ENCODE results near the gene PLB1.
"Not testable (repeated sequence)": the region's sequence is repeated elsewhere in the genome, so short reads cannot be mapped to it uniquely, and the experiment has no call there.

The PLB1 gene

DNA sequence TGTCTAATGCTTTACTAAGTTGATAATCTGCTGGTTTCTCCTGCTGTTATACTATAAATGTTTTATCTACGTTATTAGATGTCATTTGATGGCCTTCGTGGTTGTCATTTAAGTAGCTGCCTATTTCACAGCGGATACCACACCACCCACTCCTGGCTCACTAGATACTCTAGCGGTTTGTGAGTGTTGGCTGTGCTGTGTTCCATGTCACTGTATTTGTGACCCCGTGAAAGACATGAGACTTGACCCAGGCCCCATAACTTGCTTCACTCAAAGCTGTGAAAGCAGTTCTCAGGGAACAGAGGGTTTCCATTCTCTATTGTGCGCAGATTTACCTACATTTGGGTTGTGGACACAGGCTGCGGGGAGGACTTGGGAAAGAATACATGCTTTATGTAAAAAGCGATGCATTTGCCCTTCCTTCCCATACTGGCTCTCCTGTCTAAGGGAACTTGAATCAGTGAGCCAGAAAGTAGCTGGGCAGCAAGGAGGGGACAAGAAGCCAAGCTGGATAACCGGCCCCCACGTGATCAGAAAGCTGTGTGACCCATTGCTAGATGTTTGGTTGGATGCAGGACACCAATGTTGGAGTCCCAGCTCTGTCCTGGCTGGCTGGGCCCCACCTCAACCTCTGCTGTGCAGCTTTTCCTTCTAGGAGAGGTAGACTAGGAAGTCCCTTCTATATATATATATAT is 52.2 kb downstream of the PLB1 start:
- Histone ChIP-seq H3K4me1 (ENCODE audit: control insufficient read depth, insufficient read depth, low read length, poor library complexity, severe bottlenecking) (peaks cover 33% of the 10 kb centered on the region), H3K27ac (ENCODE audit: low read depth, low read length, severe bottlenecking) (no peak overlapping the region), H3K9me3 (ENCODE audit: control insufficient read depth, low read length) (no peaks in the 10 kb centered on the region), H3K36me3 (ENCODE audit: control insufficient read depth, insufficient read depth, low read length) (no peaks in the 10 kb centered on the region), H3K4me3 (ENCODE audit: extremely low read depth, insufficient read depth, low read length, poor library complexity, severe bottlenecking) (no peak overlapping the region)
- 91 to 96% methylated on average over 6 of the region's 10 CpGs for WGBS, 2 experiments (ENCODE audit: insufficient coverage in 2 of 2)

- H3K9me3 ChIP-seq (ENCODE audit: control insufficient read depth, low read length); H3K27ac ChIP-seq (ENCODE audit: low read depth, low read length, severe bottlenecking); H3K4me3 ChIP-seq (ENCODE audit: extremely low read depth, insufficient read depth, low read length, poor library complexity, severe bottlenecking); H3K36me3 ChIP-seq (ENCODE audit: control insufficient read depth, insufficient read depth, low read length): not testable (repeated sequence)
- peaks cover 10% of the 10 kb centered on the region for H3K4me1 ChIP-seq (ENCODE audit: control insufficient read depth, insufficient read depth, low read length, poor library complexity, severe bottlenecking)
- WGBS, 2 experiments (ENCODE audit: insufficient coverage in 2 of 2), result 94 to 100% methylated on average over 7 to 9 of the region's 10 CpGs
Measured at GRCh38 chr2:28550345-28550744, 54.5 kb downstream of the PLB1 start.

- H3K4me1 ChIP-seq (ENCODE audit: control insufficient read depth, insufficient read depth, low read length, poor library complexity, severe bottlenecking), result no peaks in the 10 kb centered on the region
- no peaks in the 10 kb centered on the region for H3K36me3 ChIP-seq (ENCODE audit: control insufficient read depth, insufficient read depth, low read length)
- no peaks in the 10 kb centered on the region for H3K9me3 ChIP-seq (ENCODE audit: control insufficient read depth, low read length)
- no peak overlapping the region for H3K4me3 ChIP-seq (ENCODE audit: extremely low read depth, insufficient read depth, low read length, poor library complexity, severe bottlenecking)
- H3K27ac ChIP-seq (ENCODE audit: low read depth, low read length, severe bottlenecking), result no peak overlapping the region
- WGBS, 2 experiments (ENCODE audit: insufficient coverage in 2 of 2), result 75 to 78% methylated on average over 3 of the region's 3 CpGs
Measured at GRCh38 chr2:28552045-28552823, 56.4 kb downstream of the PLB1 start.

DNA sequence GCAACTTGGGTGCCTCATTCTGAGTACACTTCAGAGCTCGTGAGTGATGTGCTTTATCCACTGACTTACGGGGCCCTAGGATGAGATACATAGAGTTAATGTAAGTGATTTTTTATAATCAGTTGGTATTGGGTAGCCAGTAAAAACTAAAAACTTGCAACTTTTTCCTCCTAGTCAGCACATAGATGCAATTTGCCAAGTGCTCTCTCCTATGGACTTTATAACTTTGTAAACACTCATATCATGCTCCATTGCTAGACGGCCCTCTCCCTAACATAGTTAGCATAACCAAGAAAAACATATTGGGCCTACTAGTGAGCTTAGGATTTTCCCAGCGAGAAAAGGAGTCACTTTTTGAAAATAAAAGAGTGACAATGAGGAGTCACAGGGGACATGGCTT is 60.4 kb downstream of the PLB1 start:
- 89 to 93% methylated on average over 3 of the region's 4 CpGs for WGBS, 2 experiments (ENCODE audit: insufficient coverage in 2 of 2)
- Histone ChIP-seq H3K4me1 (ENCODE audit: control insufficient read depth, insufficient read depth, low read length, poor library complexity, severe bottlenecking) (no peaks in the 10 kb centered on the region), H3K4me3 (ENCODE audit: extremely low read depth, insufficient read depth, low read length, poor library complexity, severe bottlenecking) (no peak overlapping the region), H3K27ac (ENCODE audit: low read depth, low read length, severe bottlenecking) (no peak overlapping the region), H3K9me3 (ENCODE audit: control insufficient read depth, low read length) (no peaks in the 10 kb centered on the region), H3K36me3 (ENCODE audit: control insufficient read depth, insufficient read depth, low read length) (no peaks in the 10 kb centered on the region)

GRCh38 chr2:28557389-28558131 is 61.7 kb downstream of the PLB1 start:
- 94 to 100% methylated on average over 1 to 2 of the region's 6 CpGs for WGBS, 2 experiments (ENCODE audit: insufficient coverage in 2 of 2)
- Histone ChIP-seq H3K9me3 (ENCODE audit: control insufficient read depth, low read length) (no peaks in the 10 kb centered on the region), H3K36me3 (ENCODE audit: control insufficient read depth, insufficient read depth, low read length) (no peaks in the 10 kb centered on the region), H3K27ac (ENCODE audit: low read depth, low read length, severe bottlenecking) (no peak overlapping the region), H3K4me1 (ENCODE audit: control insufficient read depth, insufficient read depth, low read length, poor library complexity, severe bottlenecking) (no peaks in the 10 kb centered on the region), H3K4me3 (ENCODE audit: extremely low read depth, insufficient read depth, low read length, poor library complexity, severe bottlenecking) (no peak overlapping the region)

DNA sequence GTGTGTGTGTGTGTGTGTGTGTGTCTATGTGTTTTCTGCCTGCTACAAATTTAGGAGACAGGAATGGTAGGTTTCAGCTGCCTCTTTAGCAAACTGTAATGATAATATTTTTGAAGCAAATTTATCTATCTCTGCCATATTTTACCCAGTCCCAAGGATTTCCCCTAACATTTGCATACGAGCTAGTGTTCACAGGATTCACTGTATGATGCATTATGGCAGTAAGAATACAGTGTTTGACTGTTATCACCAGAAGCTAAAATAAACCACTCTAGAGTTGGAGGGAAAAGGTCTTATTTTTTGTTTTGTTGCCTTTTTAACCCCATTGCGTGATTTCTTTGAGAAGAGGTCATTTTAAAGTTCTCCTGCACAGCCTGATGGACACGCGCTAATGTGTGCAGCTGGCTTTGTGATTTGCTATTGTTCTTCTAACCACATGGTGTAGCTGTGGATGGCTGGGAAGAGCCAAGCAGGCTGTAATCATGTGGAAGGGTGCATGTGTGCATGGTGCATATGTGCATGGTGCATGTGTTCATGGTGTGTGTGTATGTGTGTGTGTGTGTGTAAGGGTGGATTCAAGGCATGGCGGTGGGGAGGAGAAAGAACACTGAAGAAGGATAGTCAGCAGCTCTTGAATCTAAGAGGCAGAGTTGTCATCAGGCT is 62.4 kb downstream of the PLB1 start:
- Histone ChIP-seq H3K9me3 (ENCODE audit: control insufficient read depth, low read length) (no peaks in the 10 kb centered on the region), H3K4me3 (ENCODE audit: extremely low read depth, insufficient read depth, low read length, poor library complexity, severe bottlenecking) (no peak overlapping the region), H3K36me3 (ENCODE audit: control insufficient read depth, insufficient read depth, low read length) (no peaks in the 10 kb centered on the region), H3K4me1 (ENCODE audit: control insufficient read depth, insufficient read depth, low read length, poor library complexity, severe bottlenecking) (no peaks in the 10 kb centered on the region), H3K27ac (ENCODE audit: low read depth, low read length, severe bottlenecking) (no peak overlapping the region)
- WGBS, 2 experiments (ENCODE audit: insufficient coverage in 2 of 2), result 90 to 94% methylated on average over 3 of the region's 5 CpGs

DNA sequence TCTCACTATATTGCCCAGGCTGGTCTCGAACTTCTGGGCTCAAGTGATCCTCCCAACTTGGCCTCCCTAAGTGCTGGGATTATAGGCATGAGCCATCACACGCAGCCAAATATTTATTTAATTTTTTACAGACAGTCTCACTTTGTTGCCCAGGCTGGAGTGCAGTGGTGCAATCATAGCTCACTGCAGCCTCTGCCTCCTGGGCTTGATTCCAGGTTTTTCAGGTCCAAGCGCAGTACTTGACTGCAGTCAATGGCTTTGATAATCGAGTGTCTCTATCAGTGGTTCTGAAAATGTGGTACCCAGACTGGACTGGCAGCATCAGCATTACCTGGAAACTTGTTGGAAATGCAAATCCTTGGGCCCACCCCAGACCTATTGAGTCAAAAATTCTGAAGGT is 63.1 kb downstream of the PLB1 start:
- WGBS, 2 experiments (ENCODE audit: insufficient coverage in 2 of 2), result 94 to 100% methylated on average over 2 to 4 of the region's 4 CpGs
- H3K9me3 ChIP-seq (ENCODE audit: control insufficient read depth, low read length), result no peaks in the 10 kb centered on the region
- H3K27ac ChIP-seq (ENCODE audit: low read depth, low read length, severe bottlenecking), result no peak overlapping the region
- no peaks in the 10 kb centered on the region for H3K36me3 ChIP-seq (ENCODE audit: control insufficient read depth, insufficient read depth, low read length)
- no peaks in the 10 kb centered on the region for H3K4me1 ChIP-seq (ENCODE audit: control insufficient read depth, insufficient read depth, low read length, poor library complexity, severe bottlenecking)
- H3K4me3 ChIP-seq (ENCODE audit: extremely low read depth, insufficient read depth, low read length, poor library complexity, severe bottlenecking), result no peak overlapping the region

GRCh38 chr2:28563869-28564268 is 68.0 kb downstream of the PLB1 start:
- Histone ChIP-seq H3K4me3 (ENCODE audit: extremely low read depth, insufficient read depth, low read length, poor library complexity, severe bottlenecking) (no peak overlapping the region), H3K9me3 (ENCODE audit: control insufficient read depth, low read length) (no peaks in the 10 kb centered on the region), H3K27ac (ENCODE audit: low read depth, low read length, severe bottlenecking) (no peak overlapping the region), H3K36me3 (ENCODE audit: control insufficient read depth, insufficient read depth, low read length) (no peaks in the 10 kb centered on the region), H3K4me1 (ENCODE audit: control insufficient read depth, insufficient read depth, low read length, poor library complexity, severe bottlenecking) (peaks cover 3% of the 10 kb centered on the region)
- WGBS, 2 experiments (ENCODE audit: insufficient coverage in 2 of 2), result 75 to 100% methylated on average over 1 of the region's 1 CpG

GRCh38 chr2:28564346-28564745 is 68.5 kb downstream of the PLB1 start:
- no peaks in the 10 kb centered on the region for H3K9me3 ChIP-seq (ENCODE audit: control insufficient read depth, low read length)
- H3K4me3 ChIP-seq (ENCODE audit: extremely low read depth, insufficient read depth, low read length, poor library complexity, severe bottlenecking), result no peak overlapping the region
- 89 to 94% methylated on average over 4 of the region's 4 CpGs for WGBS, 2 experiments (ENCODE audit: insufficient coverage in 2 of 2)
- peaks cover 3% of the 10 kb centered on the region for H3K4me1 ChIP-seq (ENCODE audit: control insufficient read depth, insufficient read depth, low read length, poor library complexity, severe bottlenecking)
- no peak overlapping the region for H3K27ac ChIP-seq (ENCODE audit: low read depth, low read length, severe bottlenecking)
- H3K36me3 ChIP-seq (ENCODE audit: control insufficient read depth, insufficient read depth, low read length), result no peaks in the 10 kb centered on the region

- H3K9me3 ChIP-seq (ENCODE audit: control insufficient read depth, low read length), result no peaks in the 10 kb centered on the region
- WGBS, 2 experiments (ENCODE audit: insufficient coverage in 2 of 2), result 96% methylated on average over 4 of the region's 4 CpGs; no CpG with 5 or more reads in 1 of the 2 experiments
- H3K27ac ChIP-seq (ENCODE audit: low read depth, low read length, severe bottlenecking), result no peak overlapping the region
- H3K36me3 ChIP-seq (ENCODE audit: control insufficient read depth, insufficient read depth, low read length), result no peaks in the 10 kb centered on the region
- H3K4me3 ChIP-seq (ENCODE audit: extremely low read depth, insufficient read depth, low read length, poor library complexity, severe bottlenecking), result no peak overlapping the region
- H3K4me1 ChIP-seq (ENCODE audit: control insufficient read depth, insufficient read depth, low read length, poor library complexity, severe bottlenecking), result peaks cover 3% of the 10 kb centered on the region
Measured at GRCh38 chr2:28565033-28565432, 69.2 kb downstream of the PLB1 start.

Data from mesodermal cell (in vitro differentiated cells).